Measurements from ENCODE around the gene RAB29. TPM values are rescaled to one million over a fixed set of nuclear protein-coding genes. Genes with fewer than 3 reads are reported as not detected.
"Not testable (repeated sequence)": the region's sequence is repeated elsewhere in the genome, so short reads cannot be mapped to it uniquely, and the experiment has no call there.

Gene RAB29
- polyA plus RNA-seq, 4 donors, result 22.1 to 40.6 (median 30.5) TPM

DNA sequence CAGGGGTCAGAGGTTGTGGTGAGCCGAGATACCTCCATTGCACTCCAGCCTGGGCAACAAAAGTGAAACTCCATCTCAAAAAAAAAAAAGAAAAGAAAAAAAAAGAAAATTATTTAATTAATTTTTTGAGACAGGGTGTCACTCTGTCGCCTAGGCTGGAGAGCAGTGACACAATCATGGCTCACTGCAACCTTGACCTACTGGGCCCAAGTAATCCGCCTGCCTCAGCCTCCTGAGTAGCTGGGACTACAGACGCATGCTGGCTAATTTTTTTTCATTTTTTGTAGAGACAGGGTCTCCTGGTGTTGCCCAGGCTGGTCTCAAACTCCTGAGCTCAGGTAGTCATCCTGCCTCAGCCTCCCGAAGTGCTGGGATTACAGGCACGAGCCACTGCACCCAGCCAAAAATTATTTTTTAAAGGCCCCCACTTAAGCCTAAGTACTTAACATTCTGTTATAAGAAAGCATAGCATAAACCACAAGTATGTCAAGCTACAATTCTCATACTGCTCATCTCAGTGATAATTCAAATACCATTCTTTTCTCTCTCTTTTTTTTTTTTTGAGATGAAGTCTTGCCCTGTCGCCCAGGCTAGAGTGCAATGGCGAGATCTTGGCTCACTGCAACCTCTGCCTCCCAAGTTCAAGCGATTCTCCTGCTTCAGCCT, 45.2 kb downstream of the RAB29 start:
- DNase-seq (ENCODE audit: low read depth in 4 of 4, low spot score in 2 of 4), result no peak

- no peak for DNase-seq (ENCODE audit: low read depth in 4 of 4, low spot score in 2 of 4)
Observed at GRCh38 chr1:205726619-205727125, 48.6 kb downstream of the RAB29 start.

GRCh38 chr1:205725514-205725913, 49.8 kb downstream of the RAB29 start:
- DNase-seq (ENCODE audit: low read depth in 4 of 4, low spot score in 2 of 4), result no peak

- DNase-seq (ENCODE audit: low read depth in 4 of 4, low spot score in 2 of 4), result not testable (repeated sequence)
Observed at GRCh38 chr1:205720740-205721139, 54.5 kb downstream of the RAB29 start.

DNA sequence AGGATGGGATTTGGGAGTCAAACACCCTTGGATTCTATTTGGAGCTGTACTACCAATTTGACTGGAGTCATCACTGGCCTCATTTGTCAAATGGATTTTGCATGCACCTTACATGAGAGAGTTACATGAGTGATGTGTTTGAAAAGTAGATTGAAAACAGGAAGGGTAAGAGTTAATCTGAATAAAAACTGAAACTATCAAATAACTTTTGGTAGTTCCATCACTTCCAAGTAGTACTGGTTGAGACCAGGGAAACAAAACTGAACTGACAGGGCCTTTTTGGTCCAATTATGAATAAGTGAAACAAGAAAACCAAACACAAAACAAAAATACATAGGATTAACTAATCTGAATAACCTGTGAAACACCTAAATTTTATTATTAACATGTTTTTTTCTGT, 55.5 kb downstream of the RAB29 start:
- DNase-seq (ENCODE audit: low read depth in 4 of 4, low spot score in 2 of 4), result no peak

DNA sequence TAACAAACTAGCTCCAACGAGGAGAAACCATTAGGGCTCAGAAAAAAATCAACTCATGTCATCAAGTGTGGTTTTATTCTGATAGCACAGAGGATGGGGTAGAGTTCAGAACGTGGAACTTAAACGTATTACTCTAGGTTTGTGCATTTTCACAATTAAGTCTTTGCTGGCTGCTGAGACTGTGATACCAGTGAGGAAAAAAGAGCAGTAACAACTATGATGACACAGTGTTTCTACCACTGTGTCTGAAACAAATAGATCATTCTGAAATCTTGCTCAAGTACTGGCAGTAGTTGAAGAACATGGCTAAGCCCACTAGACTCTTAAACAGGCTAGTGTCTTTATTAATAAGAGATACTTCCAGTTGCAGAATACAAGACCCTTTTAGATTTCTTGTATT, 56.3 kb downstream of the RAB29 start:
- DNase-seq (ENCODE audit: low read depth in 4 of 4, low spot score in 2 of 4), result no peak

Other genes starting within 250 kb of the RAB29 start
- gene ELK4, start 143.5 kb downstream of the RAB29 start, polyA plus RNA-seq (ENCODE audit: insufficient read length in 4 of 4), result 10 to 100 TPM; 13.7 to 26.0 (median 18.0) TPM
- 10 to 100 TPM in 1 of 4 donors, 1 to 10 TPM in 3; 8.2 to 11.1 (median 8.7) TPM for gene SLC45A3, start 95.0 kb downstream of the RAB29 start, polyA plus RNA-seq (ENCODE audit: insufficient read length in 4 of 4)
- gene NUCKS1, start 25.3 kb downstream of the RAB29 start, polyA plus RNA-seq (ENCODE audit: insufficient read length in 4 of 4), result 100 to 1,000 TPM; 370 to 432 (median 416) TPM
- 10 to 100 TPM; 24.5 to 34.0 (median 30.7) TPM for gene SLC41A1, start 37.7 kb upstream of the RAB29 start, polyA plus RNA-seq (ENCODE audit: insufficient read length in 4 of 4)
- gene PM20D1, start 74.7 kb upstream of the RAB29 start, polyA plus RNA-seq (ENCODE audit: insufficient read length in 4 of 4), result 1 to 10 TPM in 3 of 4 donors, under 1 TPM in 1; 0.24 to 4.1 (median 2.2) TPM
- under 1 TPM; 0.14 to 0.39 (median 0.25) TPM for gene SLC26A9, start 168.0 kb upstream of the RAB29 start, polyA plus RNA-seq (ENCODE audit: insufficient read length in 4 of 4)
- 1 to 10 TPM; 2.3 to 3.3 (median 3.1) TPM for gene RAB7B, start 227.9 kb upstream of the RAB29 start, polyA plus RNA-seq (ENCODE audit: insufficient read length in 4 of 4)
- under 1 TPM; 0.16 to 0.58 (median 0.25) TPM for gene CTSE, start 248.4 kb upstream of the RAB29 start, polyA plus RNA-seq (ENCODE audit: insufficient read length in 4 of 4)

All from left renal cortex interstitium (tissue), 4 donors.